WTC11 (cell line): ENCODE data around the gene GALNT16.

Experiments used
- CTCF ChIP-seq: fragments of 200-600 bp; IDR thresholded peaks from 2 replicates; pipeline ENCODE4 v1.8.0; 2022; ENCODE audit warnings: antibody characterized with exemption
- USF1 ChIP-seq: sonication (generic); formaldehyde crosslinking; IDR thresholded peaks from 2 replicates; pipeline ENCODE4 v1.8.0; 2022; ENCODE audit warnings: mild to moderate bottlenecking, missing genetic modification reagents
- ZBTB43 ChIP-seq: sonication (generic); formaldehyde crosslinking; IDR thresholded peaks from 2 replicates; pipeline ENCODE4 v1.8.1; 2023; ENCODE audit warnings: mild to moderate bottlenecking, missing genetic modification reagents
- ZMAT4 ChIP-seq: fragments of 250-450 bp; sonication (Bioruptor Pico); IDR thresholded peaks from 2 replicates; pipeline ENCODE4 v1.9.0; 2021; ENCODE audit warnings: mild to moderate bottlenecking

GRCh38 chr14:69351385-69351784, 91.4 kb downstream of the GALNT16 start:
- TF ChIP-seq CTCF (no peak), ZMAT4 (CRISPR knock-in tag) (no peak), ZBTB43 (CRISPR knock-in tag) (no peak), USF1 (CRISPR knock-in tag) (no peak)
